Osteoblast (primary cell): ENCODE results near the gene KLHL18. TPM values are rescaled to one million over a fixed set of nuclear protein-coding genes. Genes with fewer than 3 reads are reported as not detected.
"Not testable (repeated sequence)": the region's sequence is repeated elsewhere in the genome, so short reads cannot be mapped to it uniquely, and the experiment has no call there.

Experiments used
- DNase-seq: peaks from one replicate; pipeline ENCODE4 v3.0.0; 2011; ENCODE audit warnings: low spot score, mixed read lengths; ENCODE audit not compliant: insufficient read length; ENCODE audit errors: missing footprints
- H2AFZ ChIP-seq: 2 replicates; pipeline ENCODE4 v1.6.0; 2011; ENCODE audit warnings: mild to moderate bottlenecking, low read length
- H3K27ac ChIP-seq: 2 replicates; pipeline ENCODE4 v1.5.1; 2011; ENCODE audit warnings: mild to moderate bottlenecking, low read depth, low read length, moderate library complexity
- H3K27me3 ChIP-seq: 2 replicates; pipeline ENCODE4 v1.6.0; 2012; ENCODE audit warnings: mild to moderate bottlenecking, control low read depth, inconsistent platforms, low read length, moderate library complexity; ENCODE audit not compliant: insufficient read depth
- H3K36me3 ChIP-seq: 2 replicates; pipeline ENCODE4 v1.5.1; 2011; ENCODE audit warnings: mild to moderate bottlenecking, low read length, control low read depth, moderate library complexity; ENCODE audit not compliant: insufficient read depth
- H3K4me1 ChIP-seq: 2 replicates; pipeline ENCODE4 v1.5.1; 2011; ENCODE audit warnings: mild to moderate bottlenecking, low read length, control low read depth, moderate library complexity; ENCODE audit not compliant: insufficient read depth
- H3K4me2 ChIP-seq: 2 replicates; pipeline ENCODE4 v1.6.0; 2011; ENCODE audit warnings: mild to moderate bottlenecking, low read length; ENCODE audit not compliant: insufficient read depth
- H3K4me3 ChIP-seq: fragments of 200-600 bp; sonication (generic); 3 replicates; pipeline ENCODE4 v1.5.1; 2012; ENCODE audit warnings: mild to moderate bottlenecking, low read length, inconsistent platforms; ENCODE audit not compliant: insufficient read depth
- H3K79me2 ChIP-seq: 2 replicates; pipeline ENCODE4 v1.6.0; 2012; ENCODE audit warnings: mild to moderate bottlenecking, low read length, control low read depth, inconsistent platforms; ENCODE audit not compliant: insufficient read depth
- H3K9me3 ChIP-seq: 2 replicates; pipeline ENCODE4 v1.5.1; 2011; ENCODE audit warnings: low read depth, low read length, control low read depth
- H4K20me1 ChIP-seq: 2 replicates; pipeline ENCODE4 v1.6.0; 2012; ENCODE audit warnings: mild to moderate bottlenecking, low read length, control low read depth; ENCODE audit not compliant: insufficient read depth
- CTCF ChIP-seq: IDR thresholded peaks from 2 replicates; pipeline ENCODE4 v1.5.1; 2011; ENCODE audit warnings: mild to moderate bottlenecking, low read depth, low read length, moderate library complexity; ENCODE audit errors: extremely low read depth
- total RNA-seq: library from RNA; depleted of rRNA; stranded (reverse); fragments of >200 nt; gene quantifications from 2 replicates; pipeline ENCODE4 v1.2.3, GENCODE V29; 2012

Gene KLHL18
- total RNA-seq, 1 donor: 21.4 TPM

- Histone ChIP-seq H2AFZ (no peak overlapping the region), H3K4me3 (no peak overlapping the region), H3K4me1 (peaks cover 17% of the 10 kb centered on the region), H3K27me3 (no peaks in the 10 kb centered on the region), H3K27ac (no peak overlapping the region), H3K79me2 (no peaks in the 10 kb centered on the region), H3K4me2 (no peak overlapping the region), H3K9me3 (no peaks in the 10 kb centered on the region), H4K20me1 (no peaks in the 10 kb centered on the region), H3K36me3 (peaks cover 23% of the 10 kb centered on the region)
- TF ChIP-seq CTCF: no peak
- no peak for DNase-seq
Observed at GRCh38 chr3:47348411-47349154, 65.8 kb downstream of the KLHL18 start.

- H2AFZ ChIP-seq: no peak overlapping the region
- TF ChIP-seq CTCF: no peak
- no peaks in the 10 kb centered on the region for H4K20me1 ChIP-seq
- H3K4me2 ChIP-seq: no peak overlapping the region
- no peaks in the 10 kb centered on the region for H3K79me2 ChIP-seq
- no peaks in the 10 kb centered on the region for H3K36me3 ChIP-seq
- H3K4me3 ChIP-seq: no peak overlapping the region
- no peak for DNase-seq
- H3K27me3 ChIP-seq: no peaks in the 10 kb centered on the region
- H3K9me3 ChIP-seq: peaks cover 4% of the 10 kb centered on the region
- no peak overlapping the region for H3K27ac ChIP-seq
- no peaks in the 10 kb centered on the region for H3K4me1 ChIP-seq
Observed at GRCh38 chr3:47355010-47355409, 72.3 kb downstream of the KLHL18 start.

GRCh38 chr3:47356201-47356600 is 73.5 kb downstream of the KLHL18 start:
- Histone ChIP-seq H4K20me1 (no peaks in the 10 kb centered on the region), H2AFZ (no peak overlapping the region), H3K27ac (no peak overlapping the region), H3K27me3 (no peaks in the 10 kb centered on the region), H3K36me3 (no peaks in the 10 kb centered on the region), H3K4me3 (no peak overlapping the region), H3K9me3 (peaks cover 4% of the 10 kb centered on the region), H3K4me1 (no peaks in the 10 kb centered on the region), H3K79me2 (no peaks in the 10 kb centered on the region), H3K4me2 (no peak overlapping the region)
- TF ChIP-seq CTCF: no peak
- DNase-seq: no peak

DNA sequence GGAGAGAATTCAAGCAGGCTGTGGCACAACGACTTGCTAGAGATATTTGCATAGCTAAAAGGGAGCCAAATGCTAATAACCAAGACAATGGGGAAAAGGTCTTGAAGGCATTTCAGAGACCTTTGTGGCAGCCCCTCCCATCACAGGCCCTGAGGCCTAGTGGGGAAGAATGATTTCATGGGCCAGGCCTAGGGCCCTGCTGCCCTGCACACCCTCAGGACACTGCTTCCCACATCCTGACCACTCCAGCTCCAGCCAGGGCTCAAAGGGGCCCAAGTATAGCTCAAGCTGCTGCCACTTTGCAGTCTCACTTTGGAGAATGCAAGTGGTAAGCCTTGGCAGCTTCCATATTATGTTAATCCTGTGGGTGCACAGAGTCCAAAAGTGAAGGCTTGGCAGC is 76.6 kb downstream of the KLHL18 start:
- no peaks in the 10 kb centered on the region for H3K36me3 ChIP-seq
- no peaks in the 10 kb centered on the region for H3K4me1 ChIP-seq
- H3K27ac ChIP-seq: no peak overlapping the region
- H3K4me3 ChIP-seq: no peak overlapping the region
- no peak for DNase-seq
- no peak for TF ChIP-seq CTCF
- no peaks in the 10 kb centered on the region for H4K20me1 ChIP-seq
- H3K4me2 ChIP-seq: no peak overlapping the region
- H2AFZ ChIP-seq: no peak overlapping the region
- peaks cover 4% of the 10 kb centered on the region for H3K9me3 ChIP-seq
- no peaks in the 10 kb centered on the region for H3K27me3 ChIP-seq
- no peaks in the 10 kb centered on the region for H3K79me2 ChIP-seq

GRCh38 chr3:47360110-47360517 is 77.4 kb downstream of the KLHL18 start:
- H3K9me3 ChIP-seq, H3K4me2 ChIP-seq, H4K20me1 ChIP-seq, H3K27me3 ChIP-seq, H2AFZ ChIP-seq, H3K79me2 ChIP-seq, H3K4me3 ChIP-seq, H3K36me3 ChIP-seq, H3K27ac ChIP-seq, DNase-seq, H3K4me1 ChIP-seq: not testable (repeated sequence)
